ENCODE measurements around the gene LGR6. TPM values are rescaled to one million over a fixed set of nuclear protein-coding genes. Genes with fewer than 3 reads are reported as not detected.

LGR6 gene, protein sequence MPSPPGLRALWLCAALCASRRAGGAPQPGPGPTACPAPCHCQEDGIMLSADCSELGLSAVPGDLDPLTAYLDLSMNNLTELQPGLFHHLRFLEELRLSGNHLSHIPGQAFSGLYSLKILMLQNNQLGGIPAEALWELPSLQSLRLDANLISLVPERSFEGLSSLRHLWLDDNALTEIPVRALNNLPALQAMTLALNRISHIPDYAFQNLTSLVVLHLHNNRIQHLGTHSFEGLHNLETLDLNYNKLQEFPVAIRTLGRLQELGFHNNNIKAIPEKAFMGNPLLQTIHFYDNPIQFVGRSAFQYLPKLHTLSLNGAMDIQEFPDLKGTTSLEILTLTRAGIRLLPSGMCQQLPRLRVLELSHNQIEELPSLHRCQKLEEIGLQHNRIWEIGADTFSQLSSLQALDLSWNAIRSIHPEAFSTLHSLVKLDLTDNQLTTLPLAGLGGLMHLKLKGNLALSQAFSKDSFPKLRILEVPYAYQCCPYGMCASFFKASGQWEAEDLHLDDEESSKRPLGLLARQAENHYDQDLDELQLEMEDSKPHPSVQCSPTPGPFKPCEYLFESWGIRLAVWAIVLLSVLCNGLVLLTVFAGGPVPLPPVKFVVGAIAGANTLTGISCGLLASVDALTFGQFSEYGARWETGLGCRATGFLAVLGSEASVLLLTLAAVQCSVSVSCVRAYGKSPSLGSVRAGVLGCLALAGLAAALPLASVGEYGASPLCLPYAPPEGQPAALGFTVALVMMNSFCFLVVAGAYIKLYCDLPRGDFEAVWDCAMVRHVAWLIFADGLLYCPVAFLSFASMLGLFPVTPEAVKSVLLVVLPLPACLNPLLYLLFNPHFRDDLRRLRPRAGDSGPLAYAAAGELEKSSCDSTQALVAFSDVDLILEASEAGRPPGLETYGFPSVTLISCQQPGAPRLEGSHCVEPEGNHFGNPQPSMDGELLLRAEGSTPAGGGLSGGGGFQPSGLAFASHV
- total RNA-seq = not detected in 2 replicates

DNA sequence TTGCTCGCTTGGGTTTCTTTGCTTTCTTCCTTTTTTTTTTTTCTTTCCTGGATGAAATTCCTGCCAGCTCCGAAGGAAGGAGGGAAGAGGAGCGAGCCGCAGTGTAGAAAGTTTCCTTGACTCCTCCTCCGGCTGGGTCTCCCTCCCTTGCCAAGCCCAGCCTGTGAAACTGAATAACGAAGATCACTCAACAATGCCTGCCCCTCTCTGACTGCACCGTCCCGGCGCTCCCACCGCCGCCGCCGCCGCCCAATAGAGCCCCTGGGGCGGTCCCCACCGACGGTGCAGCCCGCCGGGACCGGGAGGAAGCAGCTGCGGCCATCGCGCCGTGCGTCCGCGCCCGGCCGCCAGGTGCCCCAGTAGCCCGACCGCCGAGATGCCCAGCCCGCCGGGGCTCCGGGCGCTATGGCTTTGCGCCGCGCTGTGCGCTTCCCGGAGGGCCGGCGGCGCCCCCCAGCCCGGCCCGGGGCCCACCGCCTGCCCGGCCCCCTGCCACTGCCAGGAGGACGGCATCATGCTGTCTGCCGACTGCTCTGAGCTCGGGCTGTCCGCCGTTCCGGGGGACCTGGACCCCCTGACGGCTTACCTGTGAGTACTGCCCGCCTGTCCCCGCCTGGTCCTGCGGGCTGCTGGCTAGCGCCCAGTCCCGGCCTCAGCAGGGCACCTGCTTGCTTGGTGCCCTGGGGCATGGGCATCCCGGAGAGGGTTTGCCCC lies at the start of gene LGR6:
LGR6 (plus strand) TSS at position 186 of the 714 bp plus-strand sequence; CDS start at position 377, 191 bp downstream.

DNA sequence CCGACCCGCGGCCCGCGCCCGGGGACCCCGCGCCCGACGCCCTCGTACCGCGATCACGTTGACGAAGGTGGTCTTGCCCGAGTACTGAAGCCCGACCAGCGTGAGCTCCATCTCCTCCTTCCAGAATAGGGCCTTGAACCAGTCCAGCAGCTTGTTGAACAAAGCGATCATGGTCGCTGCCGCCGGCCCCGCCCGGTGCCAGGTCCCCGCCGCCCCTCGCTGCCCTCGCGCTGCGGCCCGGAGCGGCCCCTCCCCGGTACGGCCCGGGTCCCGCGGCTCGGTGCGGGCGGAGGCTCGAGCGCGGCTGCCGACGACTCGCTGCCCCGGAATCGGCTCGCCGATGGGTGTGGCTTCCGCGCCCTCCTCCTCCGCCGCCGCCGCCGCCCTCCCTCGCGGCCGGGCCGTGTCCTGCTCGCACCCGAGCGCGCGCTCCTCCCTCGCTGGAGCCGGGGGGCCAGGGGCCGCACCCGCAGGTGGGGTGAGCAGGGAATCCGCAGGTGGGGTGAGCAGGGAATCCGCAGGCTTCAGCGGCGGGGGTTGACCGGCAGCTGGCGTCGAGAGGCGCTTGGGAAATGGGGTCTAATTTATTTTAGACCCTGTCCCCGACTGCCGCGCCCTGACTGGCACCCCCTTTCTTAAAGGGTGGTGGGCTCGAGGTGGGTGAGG lies 49.1 kb upstream of the LGR6 start, which contains the start of gene ARL8A:
ARL8A (minus strand) TSS at position 336 of the 666 bp plus-strand sequence; CDS start at position 171, 165 bp downstream.

DNA sequence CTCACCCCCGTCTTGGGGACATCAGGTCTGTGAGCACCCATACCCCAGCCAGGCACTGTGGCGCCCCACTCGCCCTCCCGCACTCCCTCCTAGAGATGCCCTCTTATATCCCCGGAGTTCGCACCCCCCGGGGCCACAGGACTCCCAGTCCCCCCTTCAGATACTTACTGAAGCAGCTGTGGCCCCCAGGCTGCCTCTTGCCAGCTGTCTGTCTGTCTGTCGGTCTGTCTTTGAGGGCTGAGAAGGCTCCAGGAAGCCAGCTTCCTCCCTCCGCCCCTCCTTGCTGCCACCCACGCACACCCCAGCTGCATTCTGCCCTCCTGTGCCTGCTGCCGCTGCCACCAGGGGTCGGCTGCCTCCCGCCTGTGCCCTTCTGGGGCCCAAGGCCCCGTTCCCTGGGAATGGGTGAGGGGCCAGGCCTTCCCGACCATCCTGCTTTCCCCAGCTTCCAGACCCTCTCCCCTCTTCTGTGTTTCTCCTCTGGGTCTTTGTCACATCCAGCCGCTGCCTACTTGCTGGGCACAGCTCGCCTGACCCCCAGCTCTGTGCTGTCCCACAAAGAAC lies 33.1 kb upstream of the LGR6 start, which contains the start of gene PTPN7:
PTPN7 (minus strand) TSS at position 226 of the 564 bp plus-strand sequence. CDS start 1,200 bp downstream, outside the sequence.

DNA sequence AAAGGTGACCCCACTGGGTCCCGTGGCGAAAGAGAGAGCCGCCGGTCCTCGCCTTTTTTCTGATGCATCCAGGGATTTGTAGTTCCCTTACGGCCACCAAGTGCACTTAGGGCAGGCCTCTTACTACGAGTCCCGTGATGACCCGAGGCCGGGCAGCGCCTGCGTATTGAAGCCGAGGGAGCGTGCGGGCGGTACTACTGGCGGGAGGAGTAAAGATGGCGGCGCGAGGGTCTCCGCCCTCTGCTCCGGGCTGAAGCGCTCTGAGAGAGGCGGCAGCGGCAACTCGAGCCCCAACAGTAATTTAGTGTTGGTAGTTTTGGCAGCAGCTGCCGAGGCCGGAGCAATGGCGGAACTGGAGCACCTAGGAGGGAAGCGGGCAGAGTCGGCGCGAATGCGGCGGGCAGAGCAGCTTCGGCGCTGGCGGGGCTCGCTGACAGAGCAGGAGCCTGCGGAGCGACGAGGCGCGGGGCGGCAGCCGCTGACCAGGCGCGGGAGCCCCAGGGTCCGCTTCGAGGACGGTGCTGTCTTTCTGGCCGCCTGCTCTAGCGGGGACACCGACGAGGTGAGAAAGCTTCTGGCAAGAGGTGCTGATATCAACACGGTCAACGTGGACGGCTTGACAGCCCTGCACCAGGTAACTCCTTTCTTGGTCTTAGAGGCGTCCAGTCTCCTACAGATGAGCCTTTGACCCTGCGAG lies 155.1 kb downstream of the LGR6 start, which contains the start of gene PPP1R12B:
PPP1R12B (plus strand) TSS at position 191 of the 697 bp plus-strand sequence; CDS start at position 344, 153 bp downstream.

Other genes starting within 250 kb of the LGR6 start
- 3.5 and 11.8 TPM in 2 replicates for gene LMOD1, start 247.3 kb upstream of the LGR6 start, total RNA-seq
- 28.7 and 44.0 TPM in 2 replicates for gene TIMM17A, start 238.3 kb upstream of the LGR6 start, total RNA-seq
- 33.3 and 43.0 TPM in 2 replicates for gene RNPEP, start 211.2 kb upstream of the LGR6 start, total RNA-seq
- gene ELF3, start 183.2 kb upstream of the LGR6 start, total RNA-seq = under 0.01 and 0.17 TPM in 2 replicates
- under 0.01 TPM in 1 of 2 replicates, not detected in the other for gene GPR37L1, start 70.9 kb upstream of the LGR6 start, total RNA-seq
- gene ARL8A, start 49.1 kb upstream of the LGR6 start, total RNA-seq = 11.8 and 13.5 TPM in 2 replicates
- gene PTPN7, start 33.2 kb upstream of the LGR6 start, total RNA-seq = not detected in 2 replicates
- 4.7 and 7.1 TPM in 2 replicates for gene UBE2T, start 148.1 kb downstream of the LGR6 start, total RNA-seq
- 9.6 and 14.6 TPM in 2 replicates for gene PPP1R12B, start 154.9 kb downstream of the LGR6 start, total RNA-seq